Bronchial epithelial cell (primary cell): ENCODE data around the gene FSTL1. TPM values are rescaled to one million over a fixed set of nuclear protein-coding genes. Genes with fewer than 3 reads are reported as not detected.

Experiments
- DNase-seq: peaks from one replicate; pipeline ENCODE4 v3.0.0-alpha.2; 2010; ENCODE audit warnings: low read depth
- FAIRE-seq: peaks from 2 replicates; lab custom pipeline; 2011; peaks lifted over from hg19 to GRCh38; lab: Jason Lieb, UNC
- H3K27me3 ChIP-seq: 2 replicates; pipeline ENCODE4 v1.5.1; 2011; ENCODE audit warnings: low read length; ENCODE audit not compliant: control insufficient read depth, insufficient read depth
- H3K36me3 ChIP-seq: 2 replicates; pipeline ENCODE4 v1.5.1; 2011; ENCODE audit warnings: low read length; ENCODE audit not compliant: control insufficient read depth, insufficient read depth
- H3K4me3 ChIP-seq: 2 replicates; pipeline ENCODE4 v1.5.1; 2011; ENCODE audit warnings: mild to moderate bottlenecking, low read depth, low read length, control low read depth
- total RNA-seq: library from RNA; depleted of rRNA; stranded (reverse); fragments of >200 nt; gene quantifications from 2 replicates; pipeline ENCODE4 v1.2.1, GENCODE V29; 2014
- TF ChIP-seq, protein P1 (sequence below): IDR thresholded peaks from 2 replicates; pipeline ENCODE4 v1.5.1; 2011; ENCODE audit warnings: mild to moderate bottlenecking, moderate library complexity, low read length, control low read depth, inconsistent platforms; ENCODE audit not compliant: insufficient read depth, severe bottlenecking

The FSTL1 gene
- total RNA-seq, 1 donor from 2014 or later: 45.3 TPM

DNA sequence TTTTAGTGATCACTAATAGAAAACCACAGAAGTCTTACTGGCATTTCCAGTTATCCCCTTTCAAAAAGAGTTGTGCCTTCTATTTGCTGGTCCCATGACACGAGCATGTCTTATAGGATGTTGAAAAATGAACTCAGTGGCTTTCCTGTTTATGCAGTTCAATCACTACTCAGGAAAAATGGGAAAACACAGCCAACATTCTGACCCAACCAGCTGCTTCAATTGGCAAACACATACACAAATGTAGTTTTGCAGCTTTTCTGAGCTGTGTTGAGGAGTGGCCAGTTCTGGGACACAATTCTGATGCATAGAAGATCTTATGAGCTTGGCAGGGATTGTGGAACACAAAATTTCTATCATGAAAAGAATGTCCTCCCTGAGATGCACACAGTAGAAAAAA lies 40.3 kb downstream of the FSTL1 start:
- no peaks in the 10 kb centered on the region for H3K27me3 ChIP-seq
- FAIRE-seq (no peak), DNase-seq (no peak)
- no peak overlapping the region for H3K4me3 ChIP-seq
- peaks cover 26% of the 10 kb centered on the region for H3K36me3 ChIP-seq
- TF ChIP-seq, protein P1, sequence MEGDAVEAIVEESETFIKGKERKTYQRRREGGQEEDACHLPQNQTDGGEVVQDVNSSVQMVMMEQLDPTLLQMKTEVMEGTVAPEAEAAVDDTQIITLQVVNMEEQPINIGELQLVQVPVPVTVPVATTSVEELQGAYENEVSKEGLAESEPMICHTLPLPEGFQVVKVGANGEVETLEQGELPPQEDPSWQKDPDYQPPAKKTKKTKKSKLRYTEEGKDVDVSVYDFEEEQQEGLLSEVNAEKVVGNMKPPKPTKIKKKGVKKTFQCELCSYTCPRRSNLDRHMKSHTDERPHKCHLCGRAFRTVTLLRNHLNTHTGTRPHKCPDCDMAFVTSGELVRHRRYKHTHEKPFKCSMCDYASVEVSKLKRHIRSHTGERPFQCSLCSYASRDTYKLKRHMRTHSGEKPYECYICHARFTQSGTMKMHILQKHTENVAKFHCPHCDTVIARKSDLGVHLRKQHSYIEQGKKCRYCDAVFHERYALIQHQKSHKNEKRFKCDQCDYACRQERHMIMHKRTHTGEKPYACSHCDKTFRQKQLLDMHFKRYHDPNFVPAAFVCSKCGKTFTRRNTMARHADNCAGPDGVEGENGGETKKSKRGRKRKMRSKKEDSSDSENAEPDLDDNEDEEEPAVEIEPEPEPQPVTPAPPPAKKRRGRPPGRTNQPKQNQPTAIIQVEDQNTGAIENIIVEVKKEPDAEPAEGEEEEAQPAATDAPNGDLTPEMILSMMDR: no peak

DNA sequence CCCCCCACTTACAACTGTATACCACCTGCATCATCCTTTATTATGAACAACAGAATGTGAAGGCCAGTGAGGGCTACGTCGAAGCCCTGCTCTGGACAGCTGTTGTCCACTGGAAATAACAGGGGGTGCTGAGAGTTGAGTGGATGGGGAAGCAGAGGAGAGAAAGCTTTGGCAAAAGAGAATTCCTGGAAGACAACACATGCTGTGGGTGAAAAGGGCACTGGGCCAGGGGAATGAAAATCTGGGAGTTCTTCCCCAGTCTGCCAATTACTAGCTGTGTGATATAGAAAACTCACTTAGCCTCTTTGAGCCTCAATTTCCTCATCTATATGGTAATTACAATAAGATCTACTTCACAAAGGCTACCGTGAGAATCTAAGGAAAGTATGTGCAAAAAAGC lies 40.7 kb downstream of the FSTL1 start:
- DNase-seq (no peak), FAIRE-seq (no peak)
- Histone ChIP-seq H3K36me3 (peaks cover 28% of the 10 kb centered on the region), H3K4me3 (no peak overlapping the region), H3K27me3 (no peaks in the 10 kb centered on the region)
- TF ChIP-seq, protein P1: no peak

DNA sequence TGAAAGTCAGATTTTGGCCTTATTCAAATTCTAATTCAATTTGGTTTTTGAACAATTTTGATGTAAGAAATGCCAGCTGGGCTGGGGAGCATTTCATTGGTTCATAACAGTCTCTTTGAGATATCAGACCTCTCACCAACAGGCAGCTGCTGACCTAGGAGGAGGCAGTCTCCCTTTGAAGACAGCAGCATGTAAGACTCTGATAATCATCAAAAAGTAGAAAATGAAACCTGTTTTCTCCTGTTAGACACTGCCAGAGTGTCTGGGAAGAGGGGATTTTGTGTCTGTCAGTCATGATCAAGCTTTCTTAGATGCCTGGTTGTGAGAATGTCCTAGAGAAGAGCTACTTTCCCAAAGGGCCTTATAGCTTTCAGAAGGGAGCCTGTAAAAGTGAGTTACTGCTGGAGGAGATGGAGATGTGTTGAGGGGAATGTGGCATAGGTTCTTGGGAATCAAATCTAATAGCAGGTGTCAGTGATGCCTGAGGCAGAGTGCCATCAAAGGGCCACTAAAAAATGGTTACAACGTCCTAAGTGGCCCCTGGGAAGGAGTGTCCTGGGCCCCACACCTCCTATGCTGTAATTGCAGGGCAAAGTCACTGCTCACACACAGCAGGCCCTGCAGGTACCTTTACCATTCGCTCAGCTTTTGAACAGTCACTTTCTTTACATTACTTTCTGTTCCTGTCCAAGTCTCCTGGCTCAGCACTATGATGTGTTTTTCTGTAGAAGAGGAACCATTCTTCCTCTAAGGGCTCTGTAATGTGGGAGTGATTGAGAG lies 43.1 kb downstream of the FSTL1 start:
- H3K4me3 ChIP-seq: no peak overlapping the region
- no peak for FAIRE-seq
- peaks cover 34% of the 10 kb centered on the region for H3K36me3 ChIP-seq
- no peaks in the 10 kb centered on the region for H3K27me3 ChIP-seq
- no peak for DNase-seq
- TF ChIP-seq, protein P1: no peak

DNA sequence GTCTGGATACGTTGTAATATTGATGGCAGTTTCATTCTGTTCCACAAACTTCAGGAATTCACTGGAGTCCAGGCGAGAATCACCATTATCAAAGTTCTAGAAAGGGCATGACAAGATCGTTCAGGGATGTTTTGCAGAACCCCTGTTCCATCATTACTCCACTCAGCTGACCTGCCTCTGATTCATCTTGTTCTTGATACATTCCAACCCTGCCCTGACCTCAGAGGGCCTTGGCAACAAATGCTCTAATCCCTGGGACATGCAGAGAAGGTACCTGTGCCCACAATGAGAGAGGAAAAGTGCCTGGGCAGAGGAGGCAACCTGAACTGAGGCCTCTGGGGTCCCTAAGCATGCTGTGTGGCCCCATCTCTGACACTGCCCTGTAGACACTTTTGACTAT lies 45.9 kb downstream of the FSTL1 start:
- Histone ChIP-seq H3K36me3 (peaks cover 33% of the 10 kb centered on the region), H3K4me3 (no peak overlapping the region), H3K27me3 (no peaks in the 10 kb centered on the region)
- TF ChIP-seq, protein P1: no peak
- DNase-seq (peak; percentile 10), FAIRE-seq (no peak)

DNA sequence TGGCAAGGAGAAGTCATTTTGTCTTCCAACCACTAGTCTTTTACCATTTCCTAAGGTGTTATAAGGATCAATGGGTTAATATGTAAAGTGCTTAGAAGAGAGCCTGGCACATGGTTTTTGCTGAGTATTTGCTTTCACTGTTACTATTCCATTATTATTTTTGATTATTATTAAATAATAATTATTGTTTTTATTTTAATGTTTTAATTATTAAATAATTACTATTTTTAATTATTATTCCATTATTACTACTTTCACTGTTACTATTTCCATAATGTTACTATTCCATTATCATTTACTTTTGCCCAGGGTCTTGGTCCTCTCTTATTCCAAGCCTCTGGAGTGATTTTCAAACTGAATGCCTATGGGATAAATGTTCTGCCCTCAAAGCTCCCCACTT lies 48.5 kb downstream of the FSTL1 start:
- Histone ChIP-seq H3K4me3 (no peak overlapping the region), H3K27me3 (no peaks in the 10 kb centered on the region), H3K36me3 (peaks cover 22% of the 10 kb centered on the region)
- DNase-seq (no peak), FAIRE-seq (no peak)
- TF ChIP-seq, protein P1: no peak
